Eye (tissue), 1 donor: ENCODE results near the gene KRT86.
A peak's percentile ranks its signal among the peaks of the same experiment; 100 is the strongest.
"Not testable (repeated sequence)": the region's sequence is repeated elsewhere in the genome, so short reads cannot be mapped to it uniquely, and the experiment has no call there.

Experiments used
- DNase-seq: peaks from one replicate; pipeline ENCODE4 v3.0.0-alpha.2; 2015

The KRT86 gene

GRCh38 chr12:52238916-52239646 lies 35.4 kb upstream of the KRT86 start:
- no peak for DNase-seq

GRCh38 chr12:52239767-52240166 lies 34.7 kb upstream of the KRT86 start:
- no peak for DNase-seq

GRCh38 chr12:52240247-52240646 lies 34.2 kb upstream of the KRT86 start:
- DNase-seq = not testable (repeated sequence)

GRCh38 chr12:52241205-52241842 lies 33.1 kb upstream of the KRT86 start:
- DNase-seq = no peak

GRCh38 chr12:52242442-52243258 lies 31.8 kb upstream of the KRT86 start:
- DNase-seq = no peak

- DNase-seq = no peak
These were observed 31.1 kb upstream of the KRT86 start for GRCh38 chr12:52243259-52243855.

- DNase-seq = no peak
These were observed 30.4 kb upstream of the KRT86 start for GRCh38 chr12:52243856-52244614.

GRCh38 chr12:52244615-52244994 lies 29.8 kb upstream of the KRT86 start:
- no peak for DNase-seq

GRCh38 chr12:52245259-52245961 lies 29.0 kb upstream of the KRT86 start:
- no peak for DNase-seq

GRCh38 chr12:52245962-52246569 lies 28.4 kb upstream of the KRT86 start:
- no peak for DNase-seq

- peak; percentile 45 for DNase-seq
These were observed 27.5 kb upstream of the KRT86 start for GRCh38 chr12:52246720-52247621.

- no peak for DNase-seq
These were observed 26.6 kb upstream of the KRT86 start for GRCh38 chr12:52247622-52248540.

- DNase-seq = no peak
These were observed 25.6 kb upstream of the KRT86 start for GRCh38 chr12:52248541-52249461.

- DNase-seq = no peak
These were observed 24.9 kb upstream of the KRT86 start for GRCh38 chr12:52249511-52250047.

GRCh38 chr12:52250048-52250990 lies 24.1 kb upstream of the KRT86 start:
- peak; percentile 38 for DNase-seq

- no peak for DNase-seq
These were observed 22.9 kb upstream of the KRT86 start for GRCh38 chr12:52251367-52252051.
